Calu3 (cell line): ENCODE data around the gene NIPAL3. TPM values are rescaled to one million over a fixed set of nuclear protein-coding genes. Genes with fewer than 3 reads are reported as not detected.

Experiments used
- BruUV-seq: library from RNA; stranded (reverse); fragments of 400-500 nt; replicated peaks from 2 replicates; lab custom pipeline; 2021; lab: Mats Ljungman, UMichigan
- CTCF ChIA-PET: fragments of 300-600 bp; sonication (Branson Sonifier 250); formaldehyde crosslinking; loops from one replicate; lab custom pipeline; 2022; ENCODE audit warnings: antibody characterized with exemption; lab: Charles Lee
- DNase-seq: peaks from one replicate; pipeline ENCODE4 v3.0.0; 2022
- H3K27ac Mint-ChIP-seq: one replicate; pipeline ENCODE4 v1.8.0; 2022; ENCODE audit warnings: mixed read lengths; ENCODE audit not compliant: unreplicated experiment
- H3K27me3 Mint-ChIP-seq: one replicate; pipeline ENCODE4 v1.8.0; 2022; ENCODE audit warnings: mixed read lengths; ENCODE audit not compliant: unreplicated experiment
- H3K36me3 Mint-ChIP-seq: one replicate; pipeline ENCODE4 v1.8.0; 2022; ENCODE audit warnings: mild to moderate bottlenecking, moderate library complexity, mixed read lengths; ENCODE audit not compliant: insufficient read depth, unreplicated experiment
- H3K4me1 Mint-ChIP-seq: one replicate; pipeline ENCODE4 v1.8.0; 2022; ENCODE audit warnings: mild to moderate bottlenecking, low read depth, mixed read lengths; ENCODE audit not compliant: unreplicated experiment
- H3K4me3 Mint-ChIP-seq: one replicate; pipeline ENCODE4 v1.8.0; 2022; ENCODE audit warnings: mild to moderate bottlenecking, low read depth, moderate library complexity, mixed read lengths; ENCODE audit not compliant: unreplicated experiment
- H3K9me3 Mint-ChIP-seq: one replicate; pipeline ENCODE4 v1.8.0; 2022; ENCODE audit warnings: low read depth, mixed read lengths; ENCODE audit not compliant: unreplicated experiment
- CTCF ChIP-seq: fragments of 200-600 bp; IDR thresholded peaks from one replicate; pipeline ENCODE4 v1.8.0; 2022; ENCODE audit warnings: antibody characterized with exemption; ENCODE audit not compliant: unreplicated experiment
- intact Hi-C: fragments of 100-400 bp; cut with micrococcal nuclease; formaldehyde crosslinking; loops from one replicate; pipeline ENCODE4 v1.10.0; 2022; ENCODE audit not compliant: unreplicated experiment
- total RNA-seq: library from RNA; stranded (reverse); gene quantifications from 2 replicates; pipeline ENCODE4 v1.2.3, GENCODE V29; 2022

The NIPAL3 gene
- total RNA-seq, 1 experiment from 2014 or later: 28.8 TPM

GRCh38 chr1:24498589-24498988 lies 83.0 kb downstream of the NIPAL3 start:
- CTCF ChIA-PET: no interaction called here
- no peak for DNase-seq
- BruUV-seq: no TSS peak
- H3K4me1 Mint-ChIP-seq: peaks cover 8% of the 10 kb centered on the region
- H3K36me3 Mint-ChIP-seq: peaks cover 14% of the 10 kb centered on the region
- no peaks in the 10 kb centered on the region for H3K27me3 Mint-ChIP-seq
- H3K9me3 Mint-ChIP-seq: no peaks in the 10 kb centered on the region
- no peak overlapping the region for H3K27ac Mint-ChIP-seq
- TF ChIP-seq CTCF: no peak
- no peak overlapping the region for H3K4me3 Mint-ChIP-seq
- intact Hi-C loops: no loop called here

- Mint-ChIP-seq H3K36me3 (peaks cover 15% of the 10 kb centered on the region), H3K4me1 (peaks cover 17% of the 10 kb centered on the region), H3K27ac (no peak overlapping the region), H3K9me3 (no peaks in the 10 kb centered on the region), H3K4me3 (no peak overlapping the region), H3K27me3 (no peaks in the 10 kb centered on the region)
- intact Hi-C loops: loop anchor here (10.0 kb wide), 1 partner anchor 86 kb away; the partner anchor contains the start of genes NIPAL3 and STPG1
- CTCF ChIA-PET: interaction anchor here (0.6 to 0.9 kb wide), 3 partner anchors 9 to 35 kb away, joined by 3 to 7 read pairs (median 5); no protein-coding TSS in a partner anchor
- no TSS peak for BruUV-seq
- DNase-seq: no peak
- no peak for TF ChIP-seq CTCF
Observed at GRCh38 chr1:24500448-24501048, 84.9 kb downstream of the NIPAL3 start.

- CTCF ChIA-PET: interaction anchor here (0.7 to 1.3 kb wide), 2 partner anchors 24 to 141 kb away, joined by 3 to 4 read pairs; no protein-coding TSS in a partner anchor
- intact Hi-C loops: loop anchor here (10.0 kb wide), 1 partner anchor 87 kb away; the partner anchor contains the start of genes NIPAL3 and STPG1
- Mint-ChIP-seq H3K4me3 (peak overlapping the region; percentile 79), H3K27me3 (no peaks in the 10 kb centered on the region), H3K4me1 (peaks cover 17% of the 10 kb centered on the region), H3K9me3 (no peaks in the 10 kb centered on the region), H3K27ac (peak overlapping the region; percentile 80), H3K36me3 (peaks cover 15% of the 10 kb centered on the region)
- DNase-seq: peak; percentile 33
- no peak for TF ChIP-seq CTCF
- BruUV-seq: TSS peak; percentile 48
Observed at GRCh38 chr1:24501371-24502064, 85.9 kb downstream of the NIPAL3 start.

GRCh38 chr1:24502065-24502708 lies 86.6 kb downstream of the NIPAL3 start:
- CTCF ChIA-PET: interaction anchor here (0.9 to 1.3 kb wide), 2 partner anchors 23 to 87 kb away, joined by 3 read pairs; partner anchors contain the start of gene NIPAL3
- Mint-ChIP-seq H3K36me3 (peaks cover 15% of the 10 kb centered on the region), H3K9me3 (no peaks in the 10 kb centered on the region), H3K27me3 (no peaks in the 10 kb centered on the region), H3K4me3 (peak overlapping the region; percentile 79), H3K27ac (peak overlapping the region; percentile 80), H3K4me1 (peaks cover 22% of the 10 kb centered on the region)
- BruUV-seq: no TSS peak
- peak; percentile 60 for DNase-seq
- intact Hi-C loops: loop anchor here (10.0 kb wide), 1 partner anchor 87 kb away; the partner anchor contains the start of genes NIPAL3 and STPG1
- no peak for TF ChIP-seq CTCF
